OCI-LY7 (cell line): Measurements from ENCODE around the gene PABPC1L. TPM values are rescaled to one million over a fixed set of nuclear protein-coding genes. Genes with fewer than 3 reads are reported as not detected.
A peak's percentile ranks its signal among the peaks of the same experiment; 100 is the strongest.

Source experiments
- BruUV-seq: library from RNA; stranded (reverse); fragments of 400-500 nt; replicated peaks from 2 replicates; lab custom pipeline; 2021; lab: Mats Ljungman, UMichigan
- CTCF ChIA-PET: fragments of 300-600 bp; sonication (Branson Sonifier 250); formaldehyde crosslinking; loops from one replicate; lab custom pipeline; 2022; ENCODE audit warnings: antibody characterized with exemption; ENCODE audit not compliant: unreplicated experiment; lab: Charles Lee
- POLR2A ChIA-PET: fragments of 300-600 bp; sonication (Branson Sonifier 250); formaldehyde crosslinking; loops from one replicate; lab custom pipeline; 2022; ENCODE audit warnings: antibody characterized with exemption; lab: Charles Lee
- DNase-seq: peaks from one replicate; pipeline ENCODE4 v3.0.0-alpha.2; 2015; ENCODE audit warnings: low spot score
- H2AFZ ChIP-seq: fragments of 200-600 bp; sonication (generic), shearing (Covaris generic); 2 replicates; pipeline ENCODE4 v1.6.1; 2014; ENCODE audit warnings: mild to moderate bottlenecking, antibody characterized with exemption, low read length, moderate library complexity
- H3K27ac ChIP-seq: fragments of 200-600 bp; sonication (generic); 2 replicates; pipeline ENCODE4 v1.5.1; 2014; ENCODE audit warnings: mixed run types, low read depth, mild to moderate bottlenecking, moderate library complexity, low read length, inconsistent platforms; ENCODE audit not compliant: poor library complexity, severe bottlenecking
- H3K36me3 ChIP-seq: fragments of 200-600 bp; sonication (generic); 2 replicates; pipeline ENCODE4 v1.6.1; 2014; ENCODE audit warnings: mild to moderate bottlenecking, antibody characterized with exemption, low read length, moderate library complexity, mixed read lengths; ENCODE audit not compliant: insufficient read depth
- H3K4me1 ChIP-seq: fragments of 200-600 bp; sonication (generic); 2 replicates; pipeline ENCODE4 v1.5.1; 2014; ENCODE audit warnings: mild to moderate bottlenecking, low read length; ENCODE audit not compliant: insufficient read depth, poor library complexity, severe bottlenecking
- H3K4me2 ChIP-seq: fragments of 200-600 bp; sonication (generic); 2 replicates; pipeline ENCODE4 v1.6.1; 2014; ENCODE audit warnings: mild to moderate bottlenecking, low read length
- H3K4me3 ChIP-seq: fragments of 200-600 bp; sonication (generic); 2 replicates; pipeline ENCODE4 v1.5.1; 2014; ENCODE audit warnings: mild to moderate bottlenecking, low read depth, low read length; ENCODE audit not compliant: poor library complexity, severe bottlenecking
- H3K79me2 ChIP-seq: fragments of 200-600 bp; sonication (generic); 2 replicates; pipeline ENCODE4 v1.6.1; 2016; ENCODE audit warnings: low read depth, mild to moderate bottlenecking, low read length, moderate library complexity, mixed read lengths; ENCODE audit not compliant: insufficient read depth
- H3K9me2 ChIP-seq: fragments of 200-600 bp; sonication (generic); 2 replicates; pipeline ENCODE4 v1.6.1; 2016; ENCODE audit warnings: mild to moderate bottlenecking, low read length, mixed read lengths; ENCODE audit not compliant: insufficient read depth
- H3K9me3 ChIP-seq: fragments of 200-600 bp; sonication (generic); 2 replicates; pipeline ENCODE4 v1.6.1; 2014; ENCODE audit warnings: mild to moderate bottlenecking, mixed run types, low read length, mixed read lengths
- H4K20me1 ChIP-seq: fragments of 200-600 bp; sonication (generic); 2 replicates; pipeline ENCODE4 v1.6.1; 2014; ENCODE audit warnings: mild to moderate bottlenecking, antibody characterized with exemption, low read length, moderate library complexity, mixed read lengths; ENCODE audit not compliant: insufficient read depth
- CTCF ChIP-seq: fragments of 200-600 bp; sonication (generic); conservative IDR thresholded peaks from 2 replicates; pipeline ENCODE4 v1.5.1; 2014; ENCODE audit warnings: mild to moderate bottlenecking, antibody characterized with exemption, low read length, moderate library complexity, mixed read lengths
- EZH2phosphoT487 ChIP-seq: fragments of 200-600 bp; sonication (generic); IDR thresholded peaks from 2 replicates; pipeline ENCODE4 v1.6.1; 2018; ENCODE audit warnings: low read depth, borderline replicate concordance, mild to moderate bottlenecking, mixed run types, antibody characterized with exemption, low read length, moderate library complexity, mixed read lengths
- intact Hi-C: fragments of 100-400 bp; cut with micrococcal nuclease; formaldehyde crosslinking; loops from one replicate; pipeline ENCODE4 v1.10.0; 2022; ENCODE audit not compliant: unreplicated experiment
- total RNA-seq, 2 experiments: library from RNA; depleted of rRNA in 1 of 2; stranded (reverse); fragments of >200 nt in 1 of 2; shearing (Covaris generic) in 1 of 2; gene quantifications; 2 replicates each; pipeline ENCODE4 v1.2.3, GENCODE V29; 2014 to 2022

The PABPC1L gene
- total RNA-seq, 2 experiments from 2014 or later: 58.7 to 171 TPM

- POLR2A ChIA-PET: interaction anchor here (0.6 to 1.4 kb wide), 5 partner anchors 12 to 80 kb away, joined by 3 to 4 read pairs (median 3); no protein-coding TSS in a partner anchor
- intact Hi-C loops: loop anchor here (10.0 kb wide), 1 partner anchor 378 kb away; the partner anchor contains the start of gene PKIG
- H3K4me2 ChIP-seq: no peak overlapping the region
- no peak overlapping the region for H3K27ac ChIP-seq
- peaks cover 13% of the 10 kb centered on the region for H3K36me3 ChIP-seq
- DNase-seq: no peak
- no TSS peak for BruUV-seq
- TF ChIP-seq CTCF (no peak), EZH2phosphoT487 (no peak)
- H3K4me1 ChIP-seq: peaks cover 59% of the 10 kb centered on the region
- H2AFZ ChIP-seq: no peak overlapping the region
- H3K9me3 ChIP-seq: no peaks in the 10 kb centered on the region
- H3K9me2 ChIP-seq: no peaks in the 10 kb centered on the region
- CTCF ChIA-PET: no interaction called here
- peaks cover 5% of the 10 kb centered on the region; the same call in 1 of the 2 replicates for H4K20me1 ChIP-seq
- H3K4me3 ChIP-seq: no peak overlapping the region
- peaks cover 36% of the 10 kb centered on the region for H3K79me2 ChIP-seq
Observed at GRCh38 chr20:44962483-44962882, 52.6 kb downstream of the PABPC1L start.

GRCh38 chr20:44963325-44964215, 53.7 kb downstream of the PABPC1L start:
- BruUV-seq: no TSS peak
- CTCF ChIA-PET: interaction anchor here (0.6 kb wide), 1 partner anchor 1387 kb away, joined by 3 read pairs; no protein-coding TSS in a partner anchor

More at GRCh38 chr20:44963325-44964215, 53.7 kb downstream of the PABPC1L start:
- POLR2A ChIA-PET: interaction anchor here (1.0 to 3.4 kb wide), 5 partner anchors 8 to 81 kb away, joined by 3 to 17 read pairs (median 3); no protein-coding TSS in a partner anchor
- H3K36me3 ChIP-seq: peaks cover 10% of the 10 kb centered on the region
- intact Hi-C loops: loop anchor here (10.0 kb wide), 1 partner anchor 379 kb away; the partner anchor contains the start of gene PKIG
- peaks cover 8% of the 10 kb centered on the region; the same call in 1 of the 2 replicates for H4K20me1 ChIP-seq
- H3K4me1 ChIP-seq: peaks cover 63% of the 10 kb centered on the region
- no peak for TF ChIP-seq EZH2phosphoT487
- TF ChIP-seq CTCF: no peak
- no peak overlapping the region for H3K4me3 ChIP-seq
- H3K9me3 ChIP-seq: no peaks in the 10 kb centered on the region
- H3K4me2 ChIP-seq: peak overlapping the region; percentile 77
- peak; percentile 43 for DNase-seq
- H3K27ac ChIP-seq: peak overlapping the region; percentile 50
- peak overlapping the region; percentile 49; the same call in 1 of the 2 replicates for H2AFZ ChIP-seq
- H3K9me2 ChIP-seq: no peaks in the 10 kb centered on the region
- peaks cover 36% of the 10 kb centered on the region for H3K79me2 ChIP-seq
